Measurements from ENCODE around the gene ITM2B.

DNA sequence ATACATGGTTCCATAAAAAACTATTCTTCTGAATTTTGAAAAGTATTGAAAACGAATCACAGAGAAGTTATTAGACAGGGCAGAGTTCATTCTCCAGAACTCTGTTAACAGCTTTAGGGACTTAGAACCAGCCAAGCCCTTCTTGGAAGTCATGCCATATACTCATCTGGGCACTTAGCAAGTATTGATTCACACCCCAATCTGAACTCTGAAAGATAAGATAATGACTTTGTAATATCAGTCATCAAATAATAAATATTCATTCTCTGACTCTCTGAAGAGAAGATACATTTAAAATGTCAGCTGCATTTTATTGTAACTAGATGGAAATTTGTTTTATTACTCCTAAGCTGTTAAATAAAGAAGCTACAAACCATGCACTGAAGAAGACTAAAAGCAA is 43.8 kb upstream of the ITM2B start:
- no peak for TF ChIP-seq GATA2 (IDR thresholded peaks at IDR 0.05; ENCODE audit: low read depth, low read length)
- no peak for TF ChIP-seq GATA3 (IDR thresholded peaks at IDR 0.05; ENCODE audit: low read depth, low read length)
